GM13976 (cell line): ENCODE results near the gene ZNF641.

ENCODE experiments used
- DNase-seq: peaks from one replicate; pipeline ENCODE4 v3.0.0; 2012; ENCODE audit warnings: low spot score
- in situ Hi-C: fragments of 300-500 bp; cut with MboI; formaldehyde crosslinking; loops from one replicate; pipeline ENCODE4 v1.12.0; 2022; ENCODE audit warnings: low sequenced_read_pairs, mixed read lengths, inconsistent platforms; ENCODE audit not compliant: unreplicated experiment
- TF ChIP-seq, protein P1 (sequence below): IDR thresholded peaks from 2 replicates; pipeline ENCODE4 v1.5.1; 2012; ENCODE audit warnings: borderline replicate concordance, mild to moderate bottlenecking; ENCODE audit not compliant: insufficient read depth; ENCODE audit errors: extremely low read depth, missing control alignments, control extremely low read depth

The ZNF641 gene

DNA sequence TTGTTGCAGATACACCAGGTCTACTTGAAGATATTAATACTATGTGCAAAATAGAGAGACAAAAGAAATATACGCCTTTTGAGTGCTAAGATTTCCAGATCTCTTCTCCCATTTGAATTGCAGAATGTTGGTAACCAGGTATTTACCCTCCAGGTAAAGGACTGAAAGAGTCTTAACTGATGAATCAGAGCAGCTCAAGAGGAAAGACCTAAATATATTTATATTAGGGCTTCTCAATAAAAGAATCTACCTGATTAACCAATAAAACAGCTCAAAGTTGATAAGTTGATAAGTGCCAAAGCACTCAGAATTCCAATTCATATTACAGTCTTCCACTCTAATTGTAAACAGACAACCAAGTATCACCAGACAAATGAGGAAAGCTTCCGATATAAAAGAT is 59.2 kb downstream of the ZNF641 start:
- TF ChIP-seq, protein P1, sequence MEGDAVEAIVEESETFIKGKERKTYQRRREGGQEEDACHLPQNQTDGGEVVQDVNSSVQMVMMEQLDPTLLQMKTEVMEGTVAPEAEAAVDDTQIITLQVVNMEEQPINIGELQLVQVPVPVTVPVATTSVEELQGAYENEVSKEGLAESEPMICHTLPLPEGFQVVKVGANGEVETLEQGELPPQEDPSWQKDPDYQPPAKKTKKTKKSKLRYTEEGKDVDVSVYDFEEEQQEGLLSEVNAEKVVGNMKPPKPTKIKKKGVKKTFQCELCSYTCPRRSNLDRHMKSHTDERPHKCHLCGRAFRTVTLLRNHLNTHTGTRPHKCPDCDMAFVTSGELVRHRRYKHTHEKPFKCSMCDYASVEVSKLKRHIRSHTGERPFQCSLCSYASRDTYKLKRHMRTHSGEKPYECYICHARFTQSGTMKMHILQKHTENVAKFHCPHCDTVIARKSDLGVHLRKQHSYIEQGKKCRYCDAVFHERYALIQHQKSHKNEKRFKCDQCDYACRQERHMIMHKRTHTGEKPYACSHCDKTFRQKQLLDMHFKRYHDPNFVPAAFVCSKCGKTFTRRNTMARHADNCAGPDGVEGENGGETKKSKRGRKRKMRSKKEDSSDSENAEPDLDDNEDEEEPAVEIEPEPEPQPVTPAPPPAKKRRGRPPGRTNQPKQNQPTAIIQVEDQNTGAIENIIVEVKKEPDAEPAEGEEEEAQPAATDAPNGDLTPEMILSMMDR: no peak
- DNase-seq: no peak
- in situ Hi-C loops: no loop called here

DNA sequence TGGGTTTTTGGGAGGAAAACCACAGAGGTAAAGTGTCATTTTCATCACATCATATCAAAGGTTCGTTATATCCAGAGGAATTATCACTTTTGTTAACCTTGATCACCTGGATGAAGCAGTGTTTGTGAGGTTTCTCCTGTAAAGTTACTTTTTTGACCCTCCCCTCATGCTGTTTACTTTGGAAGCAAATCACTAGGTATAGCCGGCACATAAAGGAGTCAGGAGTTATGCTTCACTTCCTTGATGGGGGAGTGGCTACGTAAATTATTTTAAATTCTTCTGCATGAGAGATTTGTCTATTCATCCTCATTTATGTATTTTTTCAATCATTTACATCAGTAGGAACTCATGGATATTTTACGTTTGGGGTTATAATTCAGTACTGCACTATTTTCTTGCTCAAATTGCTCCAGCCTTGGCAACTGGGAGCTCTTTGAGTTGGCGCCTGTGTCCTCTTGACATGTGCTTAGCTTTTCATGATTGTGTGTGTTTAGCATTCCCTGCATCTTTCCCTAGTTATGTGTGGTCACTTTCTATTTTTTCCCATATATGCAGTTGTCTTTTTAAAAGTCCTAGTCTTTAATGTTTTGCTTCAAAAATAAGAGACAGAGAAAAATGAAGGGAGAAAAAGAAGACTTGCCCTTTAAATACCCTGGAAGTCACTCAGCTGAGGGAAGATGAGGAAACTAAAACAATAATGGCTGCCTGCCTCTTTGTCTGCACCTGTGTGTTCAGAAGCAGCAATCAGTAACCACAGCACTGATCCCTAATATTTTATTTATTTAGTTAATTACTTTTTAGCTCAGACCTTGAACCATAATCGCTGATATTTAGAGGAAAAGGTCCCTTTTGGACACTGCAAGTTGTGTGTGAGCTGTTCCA is 62.1 kb downstream of the ZNF641 start:
- in situ Hi-C loops: no loop called here
- DNase-seq: no peak
- TF ChIP-seq, protein P1: no peak
